Stomach (tissue), 9 donors: ENCODE data around the gene GRPR. TPM values are rescaled to one million over a fixed set of nuclear protein-coding genes. Genes with fewer than 3 reads are reported as not detected.

ENCODE experiments used
- DNase-seq, 2 donors: peaks; one replicate each; pipeline versions ENCODE4 v3.0.0 to v3.0.0-alpha.2; 2013 to 2019
- H3K27ac ChIP-seq, 5 donors: fragments of 200-600 bp in 4 of 5; sonication (generic) in 4 of 5; one replicate each; pipeline ENCODE4 v1.5.1; 2013 to 2019; ENCODE audit warnings: mild to moderate bottlenecking in 1 of 5, moderate library complexity in 1 of 5
- H3K27me3 ChIP-seq, 3 donors: fragments of 200-600 bp; sonication (generic); one replicate each; pipeline ENCODE4 v1.5.1; 2017 to 2019; ENCODE audit warnings: mixed run types in 1 of 3
- H3K36me3 ChIP-seq, 4 donors: fragments of 200-600 bp; sonication (generic); 1 replicate in 3 of 4; 2 replicates in 1 of 4; pipeline ENCODE4 v1.5.1; 2016 to 2019
- H3K4me1 ChIP-seq, 4 donors: fragments of 200-600 bp; sonication (generic); one replicate each; pipeline ENCODE4 v1.5.1; 2016 to 2019
- H3K4me3 ChIP-seq, 4 donors: fragments of 200-600 bp; sonication (generic) in 3 of 4; one replicate each; pipeline ENCODE4 v1.5.1; 2016 to 2019; ENCODE audit warnings: mild to moderate bottlenecking in 1 of 4
- H3K9me3 ChIP-seq, 4 donors: fragments of 200-600 bp; sonication (generic); one replicate each; pipeline ENCODE4 v1.5.1; 2016 to 2019
- EP300 ChIP-seq: sonication (generic); formaldehyde crosslinking; IDR thresholded peaks from one replicate; pipeline ENCODE4 v1.6.1; 2017; ENCODE audit warnings: antibody characterized with exemption
- POLR2A ChIP-seq, 4 donors: fragments of 450-650 bp; IDR thresholded peaks; one replicate each; pipeline ENCODE4 v1.6.1; 2016; ENCODE audit warnings: antibody characterized with exemption in 4 of 4, control low read depth in 2 of 4, mild to moderate bottlenecking in 1 of 4, moderate library complexity in 1 of 4
- POLR2AphosphoS5 ChIP-seq, 3 donors: sonication (generic); formaldehyde crosslinking; IDR thresholded peaks; one replicate each; pipeline ENCODE4 v1.6.1; 2016; ENCODE audit warnings: antibody characterized with exemption in 3 of 3
- WGBS, 5 donors: extraction: QIAGEN DNeasy Blood & Tissue Kit in 3 of 5; methylation state at CpG; one replicate each; pipeline versions ENCODE4 v1.1.5 to v1.1.7; 2013 to 2018; 5-methylcytosine and 5-hydroxymethylcytosine counted together
- intact Hi-C: fragments of 100-400 bp; cut with DNase I; formaldehyde crosslinking; loops from one replicate; pipeline ENCODE4 v1.15.1; 2023; ENCODE audit warnings: low total_unique reads
- polyA plus RNA-seq, 3 donors: library from polyadenylated mRNA; stranded (reverse); fragments of 200-250 nt; gene quantifications; one replicate each; pipeline ENCODE4 v1.2.3, GENCODE V29; 2013
- total RNA-seq, 5 donors: library from RNA; depleted of rRNA; stranded (reverse); fragments of >200 nt; gene quantifications; one replicate each; pipeline versions ENCODE4 v1.1.0 to v1.2.3, GENCODE V29; 2014 to 2016
- TF ChIP-seq, protein P1 (sequence below), 7 experiments: fragments of 450-650 bp in 4 of 7; fragments of 200-600 bp in 3 of 7; sonication (generic) in 3 of 7; IDR thresholded peaks; one replicate each; pipeline ENCODE4 v1.5.1; 2016 to 2019; ENCODE audit warnings: antibody characterized with exemption in 7 of 7, control low read depth in 2 of 7, mild to moderate bottlenecking in 1 of 7
- donor health status: healthy with polysubstance abuse.
- donor health status: Bipolar disorder and iron deficiency.
- donor health status: healthy.

GRPR gene
- total and polyA plus RNA-seq, 8 donors, result 0.08 to 25.4 (median 5.3) TPM; not detected in 3

DNA sequence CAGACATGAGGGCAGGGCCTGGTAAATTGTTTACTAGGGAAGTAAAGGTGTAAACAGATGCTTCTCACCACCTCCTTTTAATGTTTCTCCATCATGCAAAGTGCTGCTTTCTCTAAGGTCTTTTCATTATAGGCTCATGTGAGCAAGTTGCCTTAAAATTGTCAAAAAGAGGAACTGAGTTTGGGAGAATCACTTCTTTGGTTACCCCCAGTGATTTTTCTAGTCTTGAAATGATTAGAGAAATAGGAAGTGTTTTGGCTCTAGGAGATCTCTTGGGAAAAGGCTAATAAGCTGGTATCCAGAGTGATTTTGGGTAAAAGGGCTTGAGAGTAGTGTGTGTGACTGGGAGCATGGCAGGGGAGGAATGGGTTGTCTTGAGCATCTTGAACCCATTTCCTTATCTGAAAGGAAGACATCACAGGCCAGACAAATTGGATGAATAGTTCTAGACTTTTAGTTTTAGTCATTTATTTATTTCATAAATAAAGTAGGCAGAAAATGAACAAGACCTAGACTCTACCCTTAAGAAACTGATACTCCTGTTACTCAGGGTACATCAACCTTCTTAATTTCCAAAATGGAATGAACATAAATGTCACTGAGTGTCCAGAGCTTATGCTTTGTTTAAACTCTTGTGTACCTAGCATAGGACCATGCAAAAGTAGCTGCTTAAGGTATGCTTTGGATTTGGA lies 14.2 kb downstream of the GRPR start:
- intact Hi-C loops, result no loop called here

DNA sequence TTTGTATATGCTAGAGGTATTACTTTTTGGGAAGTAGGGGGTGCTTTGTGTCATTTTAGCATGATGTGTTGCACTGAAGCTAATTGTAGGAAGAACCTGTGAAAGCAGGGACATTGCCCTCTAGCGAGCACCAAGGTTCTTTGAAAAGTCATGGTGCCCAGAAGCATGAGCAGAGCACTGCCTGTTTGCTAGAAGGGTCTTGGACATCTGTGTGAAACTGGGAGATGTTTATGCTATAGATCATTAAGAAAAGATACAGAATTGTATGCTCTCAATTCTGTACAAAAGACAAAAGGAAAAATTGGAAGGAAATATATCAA lies 14.7 kb downstream of the GRPR start:
- H3K4me1 ChIP-seq, result no peaks in the 10 kb centered on the region
- 42 to 83% (median 47%) methylated on average over 1 of the region's 1 CpG for WGBS, 5 donors
- TF ChIP-seq POLR2AphosphoS5 (IDR thresholded peaks at IDR 0.05) (no peak), EP300 (no peak), POLR2A (IDR thresholded peaks at IDR 0.05) (no peak)
- TF ChIP-seq, protein P1, sequence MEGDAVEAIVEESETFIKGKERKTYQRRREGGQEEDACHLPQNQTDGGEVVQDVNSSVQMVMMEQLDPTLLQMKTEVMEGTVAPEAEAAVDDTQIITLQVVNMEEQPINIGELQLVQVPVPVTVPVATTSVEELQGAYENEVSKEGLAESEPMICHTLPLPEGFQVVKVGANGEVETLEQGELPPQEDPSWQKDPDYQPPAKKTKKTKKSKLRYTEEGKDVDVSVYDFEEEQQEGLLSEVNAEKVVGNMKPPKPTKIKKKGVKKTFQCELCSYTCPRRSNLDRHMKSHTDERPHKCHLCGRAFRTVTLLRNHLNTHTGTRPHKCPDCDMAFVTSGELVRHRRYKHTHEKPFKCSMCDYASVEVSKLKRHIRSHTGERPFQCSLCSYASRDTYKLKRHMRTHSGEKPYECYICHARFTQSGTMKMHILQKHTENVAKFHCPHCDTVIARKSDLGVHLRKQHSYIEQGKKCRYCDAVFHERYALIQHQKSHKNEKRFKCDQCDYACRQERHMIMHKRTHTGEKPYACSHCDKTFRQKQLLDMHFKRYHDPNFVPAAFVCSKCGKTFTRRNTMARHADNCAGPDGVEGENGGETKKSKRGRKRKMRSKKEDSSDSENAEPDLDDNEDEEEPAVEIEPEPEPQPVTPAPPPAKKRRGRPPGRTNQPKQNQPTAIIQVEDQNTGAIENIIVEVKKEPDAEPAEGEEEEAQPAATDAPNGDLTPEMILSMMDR (IDR thresholded peaks at IDR 0.05), result no peak
- H3K4me3 ChIP-seq, result no peak overlapping the region
- intact Hi-C loops, result no loop called here
- no peaks in the 10 kb centered on the region for H3K27me3 ChIP-seq
- H3K36me3 ChIP-seq, result no peaks in the 10 kb centered on the region
- no peak overlapping the region for H3K27ac ChIP-seq
- no peaks in the 10 kb centered on the region for H3K9me3 ChIP-seq
- DNase-seq, result no peak

More for the DNA sequence above, 14.2 kb downstream of the GRPR start:
- H3K4me1 ChIP-seq, result no peaks in the 10 kb centered on the region
- H3K36me3 ChIP-seq, result no peaks in the 10 kb centered on the region
- DNase-seq, result no peak
- TF ChIP-seq, protein P1 (IDR thresholded peaks at IDR 0.05), result no peak
- TF ChIP-seq EP300 (no peak), POLR2A (IDR thresholded peaks at IDR 0.05) (no peak), POLR2AphosphoS5 (IDR thresholded peaks at IDR 0.05) (no peak)
- no peak overlapping the region for H3K4me3 ChIP-seq
- no peaks in the 10 kb centered on the region for H3K27me3 ChIP-seq
- H3K9me3 ChIP-seq, result no peaks in the 10 kb centered on the region
- H3K27ac ChIP-seq, result no peak overlapping the region

DNA sequence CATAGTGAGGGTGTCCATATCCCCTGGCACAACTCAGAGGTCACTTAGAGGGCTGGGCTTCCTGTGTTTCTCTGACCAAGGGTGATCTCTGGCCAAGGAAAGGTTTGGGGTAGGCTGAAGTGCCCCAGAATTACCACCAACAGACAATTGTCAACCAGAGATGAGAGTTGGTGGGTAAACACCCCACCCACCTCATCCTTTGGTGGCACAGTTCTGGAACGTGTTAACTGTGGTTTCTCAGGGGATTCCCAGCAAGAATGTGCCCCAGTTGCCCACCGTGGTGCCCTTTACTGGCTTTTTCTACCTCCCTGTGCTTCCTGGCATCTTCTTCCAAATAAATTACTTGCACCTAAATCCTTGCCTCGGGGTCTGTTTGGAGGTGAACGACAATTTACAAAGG lies 17.1 kb downstream of the GRPR start:
- WGBS, 5 donors, result 54 to 71% (median 67%) methylated on average over 4 of the region's 4 CpGs
- Histone ChIP-seq H3K27ac (no peak overlapping the region), H3K36me3 (no peaks in the 10 kb centered on the region), H3K4me1 (no peaks in the 10 kb centered on the region), H3K9me3 (no peaks in the 10 kb centered on the region), H3K27me3 (no peaks in the 10 kb centered on the region), H3K4me3 (no peak overlapping the region)
- TF ChIP-seq, protein P1 (IDR thresholded peaks at IDR 0.05), result no peak
- TF ChIP-seq POLR2A (IDR thresholded peaks at IDR 0.05) (no peak), POLR2AphosphoS5 (IDR thresholded peaks at IDR 0.05) (no peak), EP300 (no peak)
- intact Hi-C loops, result no loop called here
- no peak for DNase-seq

DNA sequence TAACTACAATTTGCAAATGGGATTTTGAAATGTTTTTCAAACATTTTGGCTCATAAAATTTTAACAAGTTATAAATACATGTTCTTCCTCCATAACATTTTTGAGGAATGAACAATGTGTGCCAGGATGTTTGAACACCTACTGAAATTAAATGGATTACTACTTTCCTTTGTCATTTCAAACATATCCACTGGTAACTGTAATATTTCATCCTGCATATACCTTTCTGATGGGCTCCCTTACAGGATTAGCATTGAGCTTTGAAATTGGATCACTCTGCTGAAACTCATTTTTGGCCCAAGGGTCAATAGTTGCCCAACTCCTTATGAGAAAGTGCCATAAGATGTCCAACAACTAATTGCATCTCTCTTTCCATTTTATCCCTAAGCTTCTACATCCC lies 17.6 kb downstream of the GRPR start:
- H3K4me3 ChIP-seq, result no peak overlapping the region
- no peaks in the 10 kb centered on the region for H3K27me3 ChIP-seq
- H3K36me3 ChIP-seq, result no peaks in the 10 kb centered on the region
- intact Hi-C loops, result no loop called here
- TF ChIP-seq POLR2AphosphoS5 (IDR thresholded peaks at IDR 0.05) (no peak), EP300 (no peak), POLR2A (IDR thresholded peaks at IDR 0.05) (no peak)
- TF ChIP-seq, protein P1 (IDR thresholded peaks at IDR 0.05), result no peak
- no peak for DNase-seq
- no peaks in the 10 kb centered on the region for H3K4me1 ChIP-seq
- H3K27ac ChIP-seq, result no peak overlapping the region
- no peaks in the 10 kb centered on the region for H3K9me3 ChIP-seq
